ENCODE results near the gene ARAP2.

DNA sequence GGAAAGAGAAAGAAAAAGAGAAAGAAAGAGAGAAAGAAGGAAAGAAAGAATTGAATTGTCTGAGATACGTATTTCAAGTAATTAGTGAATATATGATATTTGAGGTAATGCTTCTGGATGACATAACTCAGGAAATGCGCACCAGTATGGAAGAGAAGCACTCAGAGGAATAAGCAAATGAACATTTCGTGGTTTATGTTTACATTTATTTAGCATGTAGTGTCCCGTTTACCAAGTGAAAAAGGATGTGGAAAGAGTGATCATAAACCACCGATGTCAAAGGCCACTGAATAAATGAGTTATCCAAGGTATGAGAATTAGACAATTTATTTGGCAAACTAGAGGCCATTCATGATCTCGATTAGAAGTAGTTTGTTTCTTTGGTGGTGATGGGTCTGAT lies 200.4 kb downstream of the ARAP2 start:
- no peak for TF ChIP-seq POLR2AphosphoS5 (IDR thresholded peaks at IDR 0.05)
- TF ChIP-seq, protein P1, sequence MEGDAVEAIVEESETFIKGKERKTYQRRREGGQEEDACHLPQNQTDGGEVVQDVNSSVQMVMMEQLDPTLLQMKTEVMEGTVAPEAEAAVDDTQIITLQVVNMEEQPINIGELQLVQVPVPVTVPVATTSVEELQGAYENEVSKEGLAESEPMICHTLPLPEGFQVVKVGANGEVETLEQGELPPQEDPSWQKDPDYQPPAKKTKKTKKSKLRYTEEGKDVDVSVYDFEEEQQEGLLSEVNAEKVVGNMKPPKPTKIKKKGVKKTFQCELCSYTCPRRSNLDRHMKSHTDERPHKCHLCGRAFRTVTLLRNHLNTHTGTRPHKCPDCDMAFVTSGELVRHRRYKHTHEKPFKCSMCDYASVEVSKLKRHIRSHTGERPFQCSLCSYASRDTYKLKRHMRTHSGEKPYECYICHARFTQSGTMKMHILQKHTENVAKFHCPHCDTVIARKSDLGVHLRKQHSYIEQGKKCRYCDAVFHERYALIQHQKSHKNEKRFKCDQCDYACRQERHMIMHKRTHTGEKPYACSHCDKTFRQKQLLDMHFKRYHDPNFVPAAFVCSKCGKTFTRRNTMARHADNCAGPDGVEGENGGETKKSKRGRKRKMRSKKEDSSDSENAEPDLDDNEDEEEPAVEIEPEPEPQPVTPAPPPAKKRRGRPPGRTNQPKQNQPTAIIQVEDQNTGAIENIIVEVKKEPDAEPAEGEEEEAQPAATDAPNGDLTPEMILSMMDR (IDR thresholded peaks at IDR 0.05) = no peak
